8988T (cell line): ENCODE results near the gene SLC27A1.
A peak's percentile ranks its signal among the peaks of the same experiment; 100 is the strongest.
"Not testable (repeated sequence)": the region's sequence is repeated elsewhere in the genome, so short reads cannot be mapped to it uniquely, and the experiment has no call there.

Experiments
- DNase-seq: peaks from one replicate; pipeline ENCODE4 v3.0.0; 2011

The SLC27A1 gene

DNA sequence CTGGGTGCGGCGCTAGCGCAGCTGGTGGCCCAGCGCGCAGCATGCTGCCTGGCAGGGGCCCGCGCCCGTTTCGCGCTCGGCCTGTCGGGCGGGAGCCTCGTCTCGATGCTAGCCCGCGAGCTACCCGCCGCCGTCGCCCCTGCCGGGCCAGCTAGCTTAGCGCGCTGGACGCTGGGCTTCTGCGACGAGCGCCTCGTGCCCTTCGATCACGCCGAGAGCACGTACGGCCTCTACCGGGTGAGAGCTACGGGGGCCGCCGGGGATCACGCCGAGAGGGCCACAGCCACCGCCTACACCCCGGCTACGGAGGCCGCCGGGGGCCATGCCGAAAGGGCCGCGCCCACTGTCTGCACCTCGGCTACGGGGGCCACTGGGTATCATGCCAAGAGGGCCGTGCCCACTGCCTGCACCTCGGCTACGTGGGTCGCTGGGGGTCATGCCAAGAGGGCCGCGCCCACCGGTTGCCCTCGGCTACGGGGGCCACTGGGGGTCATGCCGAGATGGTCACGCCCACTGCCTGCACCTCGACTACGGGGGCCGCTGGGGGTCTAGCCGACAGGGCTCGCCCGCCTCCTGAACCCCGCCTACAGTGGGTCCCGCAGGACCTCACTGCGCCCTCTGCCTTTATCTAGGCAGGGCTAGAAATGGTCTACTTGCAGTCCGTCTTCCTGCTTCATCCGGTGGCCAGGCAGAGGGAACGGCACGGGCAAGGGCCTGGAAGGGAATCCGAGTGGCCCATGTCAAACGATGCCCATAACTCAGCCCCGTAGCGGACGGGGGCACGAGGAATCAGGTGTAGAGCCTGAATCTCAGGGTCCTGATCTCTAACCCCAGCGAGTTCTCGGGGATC is 41.6 kb downstream of the SLC27A1 start:
- DNase-seq: peak; percentile 65

DNA sequence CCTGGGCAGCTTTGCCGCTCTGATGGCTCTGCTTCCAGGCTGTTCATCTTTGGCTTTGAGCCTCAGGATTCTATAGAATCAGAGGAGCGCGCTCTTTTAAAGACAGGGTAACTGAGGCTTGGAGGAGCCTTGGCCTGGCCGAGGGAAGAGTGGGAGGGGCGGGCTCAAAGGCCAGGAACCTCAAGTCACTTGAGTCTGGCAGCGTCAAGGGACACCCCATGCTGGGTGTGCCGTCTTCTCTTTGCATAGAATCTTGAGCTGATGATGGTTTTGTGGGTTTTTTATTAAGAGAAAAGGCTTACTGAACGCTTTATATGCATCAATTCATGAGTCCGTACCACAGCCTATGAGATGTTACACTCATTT is 42.2 kb downstream of the SLC27A1 start:
- no peak for DNase-seq

DNA sequence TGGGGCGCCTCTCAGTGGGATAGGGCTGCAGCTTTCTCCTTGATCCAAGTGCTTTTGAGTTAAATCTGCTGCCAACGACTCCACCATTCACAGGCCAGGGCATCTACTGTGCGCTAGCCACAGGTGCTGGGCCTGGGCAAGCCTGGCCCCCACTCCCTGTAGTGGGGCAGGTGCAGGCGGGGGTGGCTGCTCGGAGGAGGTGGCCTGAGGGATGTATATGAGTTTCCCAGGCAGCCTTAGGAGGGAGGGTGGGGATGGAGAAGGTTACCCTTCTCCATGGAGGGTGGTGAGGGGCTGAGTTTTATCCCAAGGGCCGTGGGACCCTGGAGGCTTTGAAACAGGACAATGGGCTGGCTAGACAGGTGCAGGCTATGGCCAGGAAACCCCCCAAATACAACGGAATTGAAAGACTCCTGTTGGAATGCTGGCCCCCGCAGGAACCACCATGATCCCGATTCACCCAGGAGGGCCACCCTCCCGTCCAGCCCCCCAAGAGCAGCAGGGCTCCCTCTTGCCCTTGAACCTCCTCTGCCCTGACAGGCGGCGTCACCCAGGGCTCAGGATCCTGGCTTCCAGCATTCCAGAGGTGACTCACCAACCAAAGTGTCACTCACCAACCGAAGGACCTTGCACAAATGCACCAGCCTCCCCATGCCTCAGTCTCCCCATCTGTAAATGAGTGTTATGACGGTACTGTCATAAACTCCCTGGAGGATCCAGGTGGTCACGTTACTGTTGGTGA is 45.3 kb downstream of the SLC27A1 start:
- DNase-seq: no peak

DNA sequence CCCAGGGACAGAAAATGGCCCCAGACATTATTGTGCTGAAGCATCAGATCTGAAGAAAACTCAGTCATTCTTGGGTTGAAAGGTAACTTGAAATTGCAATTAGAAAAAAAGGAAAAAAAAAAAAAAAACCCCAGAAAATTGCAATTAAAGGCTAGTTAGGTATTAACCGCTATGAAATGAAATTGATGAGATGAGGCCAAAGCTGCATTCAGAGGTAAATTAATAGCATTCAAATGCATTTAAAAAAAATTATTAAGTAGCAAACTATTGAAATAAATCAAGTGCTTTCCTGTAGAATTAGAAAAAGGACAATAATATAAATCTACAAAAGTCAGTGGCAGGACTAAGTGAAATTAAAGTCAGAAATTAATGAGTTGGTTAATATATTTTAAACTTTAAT is 47.6 kb downstream of the SLC27A1 start:
- no peak for DNase-seq

DNA sequence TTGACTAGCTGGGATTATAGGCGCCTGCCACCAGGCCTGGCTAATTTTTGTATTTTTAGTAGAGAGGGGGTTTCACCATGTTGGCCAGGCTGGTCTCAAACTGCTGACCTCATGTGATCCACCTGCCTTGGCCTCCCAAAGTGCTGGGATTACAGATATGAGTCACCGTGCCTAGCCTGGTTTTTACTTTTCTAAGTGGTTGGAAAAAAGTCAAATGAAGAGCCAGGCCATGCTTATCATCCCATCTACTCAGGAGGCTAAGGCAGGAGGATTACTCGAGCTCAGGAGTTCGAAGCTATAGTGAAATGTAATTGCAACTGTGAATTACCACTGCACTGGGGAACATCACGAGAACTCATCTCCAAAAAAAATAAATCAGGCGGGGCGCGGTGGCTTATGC is 48.3 kb downstream of the SLC27A1 start:
- not testable (repeated sequence) for DNase-seq

DNA sequence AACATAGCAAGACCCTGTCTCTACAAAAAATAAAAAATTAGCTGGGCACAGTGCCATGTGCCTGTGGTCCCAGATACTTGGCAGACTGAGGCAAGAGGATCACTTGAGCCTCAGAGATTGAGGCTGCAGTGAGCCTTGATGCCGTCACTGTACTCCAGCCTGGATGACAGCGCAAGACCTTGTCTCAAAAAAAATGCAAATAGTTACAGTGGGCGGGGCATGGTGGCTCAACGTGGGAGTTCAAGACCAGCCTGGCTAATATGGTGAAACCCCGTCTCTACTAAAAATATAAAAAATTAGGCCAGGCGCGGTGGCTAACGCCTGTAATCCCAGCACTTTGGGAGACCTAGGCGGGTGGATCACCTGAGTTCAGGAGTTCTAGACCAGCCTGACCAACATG is 49.6 kb downstream of the SLC27A1 start:
- DNase-seq: no peak

DNA sequence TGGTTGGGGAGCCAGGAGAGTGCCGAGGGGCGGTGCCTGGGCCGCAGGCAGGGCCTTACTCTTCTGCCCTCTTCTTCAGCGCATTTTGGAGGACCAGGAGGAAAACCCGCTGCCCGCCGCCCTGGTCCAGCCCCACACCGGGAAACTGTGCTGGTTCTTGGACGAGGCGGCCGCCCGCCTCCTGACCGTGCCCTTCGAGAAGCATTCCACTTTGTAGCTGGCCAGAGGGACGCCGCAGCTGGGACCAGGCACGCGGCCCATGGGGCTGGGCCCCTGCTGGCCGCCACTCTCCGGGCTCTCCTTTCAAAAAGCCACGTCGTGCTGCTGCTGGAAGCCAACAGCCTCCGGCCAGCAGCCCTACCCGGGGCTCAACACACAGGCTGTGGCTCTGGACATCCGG is 50.5 kb downstream of the SLC27A1 start:
- no peak for DNase-seq

DNA sequence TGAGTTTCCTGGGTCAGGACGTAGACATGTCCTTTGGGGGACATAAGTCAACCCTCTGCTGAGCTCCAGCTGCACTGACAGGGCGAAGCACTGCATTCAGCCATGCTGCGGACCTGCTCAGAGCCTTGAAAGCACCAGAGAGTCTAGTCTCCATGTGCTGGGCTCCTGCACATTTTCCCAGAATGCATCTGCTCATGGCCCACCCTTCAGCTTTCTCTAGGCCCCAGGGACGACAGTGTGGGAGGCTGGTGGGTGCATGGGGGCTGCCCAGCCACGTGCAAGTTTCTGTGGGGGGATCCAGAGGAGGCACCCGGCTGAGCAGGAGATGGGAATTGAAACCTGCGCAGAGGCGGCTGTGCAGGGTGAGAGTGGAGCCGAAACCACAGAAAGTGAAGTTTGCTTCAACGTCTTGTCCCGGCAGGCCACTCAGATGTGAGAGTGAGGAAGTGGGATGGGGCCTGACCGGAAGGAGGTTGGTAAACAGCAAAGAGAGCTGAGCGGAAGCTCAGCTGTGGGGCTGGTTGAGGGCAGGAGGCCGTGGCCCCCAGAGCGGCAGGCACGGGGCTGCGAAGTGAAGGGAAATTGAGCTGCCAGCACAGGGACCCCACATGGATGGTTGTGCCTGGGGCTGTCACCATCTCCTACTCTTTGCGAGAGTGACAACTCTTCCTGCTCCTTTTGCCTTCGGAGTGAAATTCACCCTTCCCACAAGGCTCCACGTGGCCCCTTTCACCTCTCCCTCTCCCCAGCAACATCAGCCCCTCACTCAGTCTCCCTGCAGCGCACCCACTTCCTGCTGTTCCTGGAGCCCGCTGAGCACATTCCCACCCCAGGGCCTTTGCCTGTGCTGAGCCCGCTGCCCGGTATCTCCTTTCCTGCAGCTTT is 52.9 kb downstream of the SLC27A1 start:
- no peak for DNase-seq

DNA sequence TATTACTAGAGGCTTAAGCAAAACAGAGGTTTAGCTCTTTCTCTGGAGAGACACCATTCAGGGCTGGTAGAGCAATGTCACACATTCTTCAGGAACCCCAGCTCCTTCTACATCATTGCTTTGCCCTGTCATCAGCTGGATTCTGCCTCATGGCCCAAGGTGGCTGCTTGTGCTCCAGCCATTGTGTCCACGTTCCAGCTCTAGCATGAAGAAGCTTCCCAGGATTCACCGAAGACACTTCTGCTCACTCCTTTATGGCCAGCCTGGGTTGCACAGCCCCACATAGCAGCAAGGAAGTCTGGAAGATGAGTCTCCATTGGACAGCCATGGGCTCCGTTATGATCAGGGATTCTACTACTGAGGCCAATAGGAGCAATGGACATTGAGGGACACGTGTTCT is 54.3 kb downstream of the SLC27A1 start:
- DNase-seq: no peak

DNA sequence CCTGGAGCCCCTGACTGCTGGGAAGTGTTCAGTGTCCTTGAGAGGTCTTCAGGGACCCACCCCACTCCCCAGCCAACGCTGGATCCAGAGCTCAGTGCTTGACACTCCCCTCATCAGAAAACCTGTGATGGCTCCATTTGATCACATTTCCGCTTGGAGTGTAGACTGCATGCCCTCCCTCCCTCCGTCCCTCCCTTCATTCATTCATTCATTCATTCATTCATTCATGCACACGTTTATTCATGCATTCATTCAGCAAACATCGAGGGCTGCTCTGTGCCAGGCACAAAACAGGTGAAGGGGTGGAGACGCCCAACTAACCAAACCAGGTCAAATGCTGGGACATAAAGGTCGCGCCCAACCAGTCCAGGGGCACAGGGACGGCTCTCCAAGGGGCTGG is 54.8 kb downstream of the SLC27A1 start:
- DNase-seq: no peak

DNA sequence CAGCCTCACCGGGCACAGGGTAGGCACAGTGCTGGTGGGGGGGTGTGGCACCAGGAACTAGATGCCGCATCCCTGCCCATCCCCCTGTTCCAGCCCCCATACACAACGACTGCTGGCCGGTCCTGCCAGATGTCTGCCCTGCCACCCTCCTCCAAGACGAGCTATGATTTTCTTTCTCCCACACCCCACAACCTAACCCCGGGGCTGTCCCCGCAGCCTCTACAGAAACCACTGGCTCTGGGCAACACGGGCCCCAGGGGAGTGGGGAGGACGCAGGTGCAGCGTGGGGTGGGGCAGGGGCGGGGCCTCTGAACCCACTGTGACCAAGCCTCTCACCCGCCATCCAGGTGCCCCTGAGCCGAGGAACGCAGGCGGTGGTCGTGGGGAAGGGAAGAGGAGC is 56.6 kb downstream of the SLC27A1 start:
- DNase-seq: no peak

DNA sequence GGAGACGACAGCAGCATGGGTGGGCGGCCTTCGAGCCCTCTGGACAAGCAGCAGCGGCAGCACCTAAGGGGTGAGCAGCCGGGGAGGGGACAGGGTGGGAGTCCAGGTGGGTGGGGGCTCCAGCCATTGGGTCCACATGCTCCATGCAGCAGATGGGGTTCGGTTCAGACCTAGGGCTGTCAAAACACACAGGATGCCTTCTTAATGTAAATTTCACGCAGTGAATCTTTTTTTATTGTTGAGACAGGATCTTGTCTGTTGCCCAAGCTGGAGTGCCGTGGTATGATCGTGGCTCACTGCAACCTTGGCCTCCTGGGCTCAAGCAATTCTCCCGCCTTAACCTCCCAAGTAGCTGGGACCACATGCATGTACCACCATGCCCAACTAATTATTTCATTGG is 57.0 kb downstream of the SLC27A1 start:
- DNase-seq: no peak

DNA sequence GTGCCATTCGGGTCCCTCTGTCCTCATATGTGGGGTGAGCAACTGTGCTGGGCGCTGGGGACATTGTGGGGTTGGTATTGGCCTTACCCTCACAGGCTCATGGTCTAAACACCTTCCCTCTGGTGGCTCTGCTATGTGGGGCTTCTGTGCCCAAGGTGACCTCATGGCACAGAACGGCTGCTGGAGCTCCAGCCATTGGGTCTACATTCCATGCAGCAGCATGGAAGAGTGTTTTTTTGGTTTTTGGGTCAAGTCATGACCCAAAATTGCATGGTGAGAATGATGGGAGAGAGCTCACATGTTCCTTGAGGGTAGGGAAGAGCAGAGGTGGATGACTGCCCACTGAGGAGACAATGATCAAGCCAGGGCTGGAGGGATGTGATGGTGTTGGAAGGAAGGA is 58.3 kb downstream of the SLC27A1 start:
- DNase-seq: no peak

DNA sequence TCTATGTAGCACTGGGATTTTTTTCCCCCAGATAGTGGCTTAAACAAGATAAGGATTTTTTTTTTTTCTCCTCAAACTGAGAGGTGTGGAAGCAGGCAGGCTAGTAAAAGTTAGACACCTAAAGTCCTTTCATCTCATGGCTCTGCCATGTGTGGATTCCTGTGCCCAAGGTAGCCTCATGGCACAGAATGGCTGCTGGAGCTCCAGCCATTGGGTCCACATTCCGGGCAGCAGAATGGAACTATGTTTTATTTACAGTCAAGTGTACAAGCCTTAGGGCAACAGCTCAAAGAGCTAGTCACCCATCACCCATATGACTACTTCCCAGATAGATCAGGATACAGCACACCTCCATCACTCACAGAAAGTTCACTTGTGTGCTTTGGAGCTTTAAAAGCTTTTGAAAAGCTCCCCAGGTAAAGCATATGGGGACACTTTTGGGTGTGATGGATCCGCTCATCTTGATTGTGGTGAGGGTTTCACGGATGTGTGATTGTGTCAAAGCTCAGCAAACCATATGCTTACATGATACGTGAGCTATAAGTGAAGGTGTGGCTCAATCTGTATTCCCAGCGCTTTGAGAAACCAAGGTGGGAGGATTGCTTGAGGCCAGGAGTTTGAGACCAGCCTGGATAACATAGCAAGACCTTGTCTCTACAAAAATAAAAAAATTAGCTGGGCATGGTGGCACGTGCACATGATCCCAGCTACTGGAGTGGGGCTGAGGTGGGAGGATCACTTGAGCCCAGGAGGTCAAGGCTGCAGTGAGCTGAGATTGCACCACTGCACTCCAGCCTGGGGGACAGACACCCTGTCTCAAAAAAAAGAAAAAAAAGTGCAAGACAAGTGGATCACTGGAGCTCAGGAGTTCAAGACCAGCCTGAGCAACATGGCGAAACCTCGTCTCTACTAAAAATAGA is 59.2 kb downstream of the SLC27A1 start:
- no peak for DNase-seq

DNA sequence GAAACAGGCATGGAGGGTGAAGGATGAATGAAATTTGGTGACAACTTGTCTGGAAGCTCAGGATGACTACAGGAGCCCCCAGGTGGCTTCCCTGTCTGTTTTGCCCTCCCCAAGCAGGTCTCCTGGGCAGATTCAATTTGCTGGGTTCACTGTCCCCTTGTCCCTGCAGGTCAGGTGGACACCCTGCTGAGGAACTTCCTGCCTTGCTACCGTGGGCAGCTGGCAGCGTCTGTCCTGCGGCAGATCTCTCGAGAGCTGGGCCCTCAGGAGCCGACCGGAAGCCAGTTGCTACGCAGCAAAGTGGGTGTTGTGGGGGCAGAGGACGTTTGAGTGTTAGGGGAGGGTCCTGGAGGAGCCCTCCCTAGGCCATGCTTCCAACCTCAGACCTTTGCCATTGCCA is 60.3 kb downstream of the SLC27A1 start:
- DNase-seq: no peak

DNA sequence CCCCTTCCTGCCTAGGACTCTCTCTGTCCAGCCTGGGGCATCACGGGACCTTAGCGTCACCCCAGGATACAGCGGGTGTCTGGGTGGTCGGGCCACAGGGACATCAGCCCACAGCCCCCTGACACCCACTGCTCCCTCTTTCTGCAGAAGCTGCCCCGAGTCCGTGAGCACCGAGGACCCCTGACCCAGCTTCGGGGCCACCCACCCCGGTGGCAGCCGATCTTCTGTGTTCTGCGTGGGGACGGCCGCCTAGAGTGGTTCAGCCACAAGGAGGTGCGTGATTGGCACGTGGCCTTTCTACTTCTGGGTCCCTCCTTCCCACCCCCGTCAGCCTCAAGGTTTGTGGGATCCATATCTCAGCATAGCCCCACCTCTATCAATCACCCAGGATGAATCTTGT is 61.8 kb downstream of the SLC27A1 start:
- no peak for DNase-seq

DNA sequence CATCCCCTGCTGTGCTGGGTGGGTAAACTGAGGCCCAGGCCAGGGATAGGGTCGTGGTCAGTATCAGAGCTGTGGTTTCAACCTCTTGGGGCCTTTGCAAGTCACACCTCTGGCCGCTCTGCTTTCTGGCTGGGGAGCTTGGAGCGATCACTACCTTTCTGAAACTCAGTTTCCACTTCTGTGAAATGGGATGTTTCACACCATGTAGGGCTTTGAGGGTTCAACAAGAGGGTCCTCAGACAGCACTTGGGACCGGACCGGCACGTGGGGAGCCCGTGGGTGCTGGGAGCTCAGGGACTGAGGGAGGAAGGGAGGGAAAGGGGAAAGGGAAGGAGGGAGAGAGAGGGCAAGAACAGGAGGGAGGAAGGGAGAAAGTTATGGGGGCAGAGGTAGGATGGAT is 62.2 kb downstream of the SLC27A1 start:
- DNase-seq: no peak

DNA sequence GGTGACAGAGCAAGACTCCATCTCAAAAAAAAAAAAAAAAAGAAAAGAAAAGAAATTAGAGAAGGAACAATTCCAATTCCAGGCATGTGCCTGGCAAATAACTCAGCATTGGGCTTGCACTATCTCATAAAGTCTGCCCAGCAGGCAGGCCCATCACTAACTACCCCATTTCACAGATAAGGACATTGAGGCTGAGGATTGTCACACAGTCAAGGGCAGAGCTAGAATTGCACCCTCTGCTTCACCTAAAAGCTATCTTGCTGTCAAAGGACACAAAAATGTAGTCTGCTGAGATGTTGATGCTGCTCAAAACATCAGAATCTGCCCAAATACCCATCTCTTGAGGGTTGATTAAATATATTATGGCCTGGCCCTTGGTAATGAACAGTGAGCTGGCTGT is 64.4 kb downstream of the SLC27A1 start:
- no peak for DNase-seq

DNA sequence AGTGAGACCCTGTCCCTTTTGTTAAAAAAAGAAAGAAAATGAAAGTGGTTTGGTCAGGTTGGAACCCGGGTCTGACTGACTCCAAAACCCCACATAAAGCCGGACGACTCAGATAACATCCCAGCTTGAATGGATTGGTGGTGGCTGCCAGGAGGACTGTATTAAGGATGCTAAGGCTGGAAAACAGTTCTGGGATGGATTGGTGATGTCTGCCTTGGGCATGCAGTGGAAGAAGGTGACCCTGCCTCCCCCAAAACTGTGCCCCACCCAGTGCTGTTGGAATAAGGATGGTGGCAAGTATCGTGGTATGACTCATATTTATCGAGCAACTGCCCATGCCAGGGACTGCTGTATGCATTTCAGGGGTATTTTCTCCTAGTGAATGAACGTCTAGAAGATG is 66.6 kb downstream of the SLC27A1 start:
- no peak for DNase-seq

DNA sequence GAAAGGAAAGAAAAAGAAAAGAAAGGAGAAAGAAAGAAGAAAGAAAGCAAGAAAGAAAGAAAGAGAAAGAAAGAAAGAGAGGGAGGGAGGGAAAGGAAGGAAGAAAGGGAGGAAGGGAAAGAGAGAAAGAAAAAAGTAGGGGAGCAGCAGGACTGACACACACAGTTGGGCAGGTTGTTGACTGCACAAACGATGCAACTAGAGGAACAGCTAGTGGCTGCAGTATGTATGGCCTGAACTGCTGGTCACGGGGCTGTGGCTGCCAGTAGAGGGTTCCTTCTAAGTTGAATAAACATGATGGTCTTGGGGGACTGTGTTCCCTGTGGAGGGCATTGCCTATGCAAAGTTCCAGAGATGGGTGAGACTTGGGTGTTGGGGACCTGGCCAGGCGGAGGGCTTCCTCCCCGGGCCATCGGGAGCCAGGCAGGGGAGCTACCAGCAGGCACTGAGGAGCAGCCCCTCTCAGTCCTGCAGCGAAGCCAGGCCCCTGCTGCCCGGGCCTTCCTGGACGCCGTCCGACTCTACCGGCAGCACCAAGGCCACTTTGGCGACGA is 68.4 kb downstream of the SLC27A1 start:
- DNase-seq: no peak

DNA sequence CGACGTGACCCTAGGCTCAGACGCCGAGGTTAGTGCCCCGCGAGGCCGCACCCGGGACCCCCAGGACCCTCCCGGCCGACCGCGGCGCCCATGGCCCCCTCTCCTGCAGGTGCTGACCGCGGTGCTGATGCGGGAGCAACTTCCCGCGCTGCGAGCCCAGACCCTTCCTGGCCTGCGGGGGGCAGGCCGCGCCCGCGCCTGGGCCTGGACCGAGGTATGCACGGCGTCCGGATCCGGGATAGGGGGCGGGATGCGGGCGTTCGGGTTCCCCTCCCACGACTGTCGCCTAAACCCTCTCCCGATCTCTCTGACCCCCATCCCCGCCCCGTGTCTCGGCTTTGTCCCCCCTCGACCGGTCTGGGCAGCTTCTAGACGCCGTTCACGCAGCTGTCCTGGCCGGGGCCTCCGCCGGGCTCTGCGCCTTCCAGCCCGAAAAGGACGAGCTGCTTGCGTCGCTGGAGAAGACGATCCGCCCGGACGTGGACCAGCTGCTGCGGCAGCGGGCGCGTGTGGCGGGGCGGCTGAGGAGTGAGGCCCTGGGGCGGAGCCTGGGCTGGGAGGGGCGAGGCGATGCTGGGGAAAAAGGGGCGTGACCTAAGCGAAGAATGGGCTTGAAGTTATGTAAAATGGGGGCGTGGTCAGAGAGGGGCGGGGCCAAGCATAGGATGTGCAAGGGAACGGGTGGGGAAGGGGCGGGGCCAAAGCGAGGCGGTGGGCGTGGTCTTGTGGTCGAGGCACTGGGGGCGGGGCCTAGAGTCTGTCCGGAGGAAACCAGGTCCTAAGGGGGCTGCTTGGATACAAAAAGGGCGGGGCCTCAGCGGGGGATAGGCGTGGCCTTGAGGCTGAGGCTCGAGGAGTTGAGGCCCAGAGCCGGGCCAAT is 69.2 kb downstream of the SLC27A1 start:
- peak; percentile 91 for DNase-seq
